Stimulated activated naive CD8-positive, alpha-beta T cell treated with anti-CD3 and anti-CD28 coated beads, Interleukin-15, Interleukin-2, amounts not matched to agents 100 ng/mL and 50 ng/mL, for 24 hours (primary cell): ENCODE results near the gene PSMB2.

Experiments
- H3K27ac Mint-ChIP-seq: one replicate; pipeline ENCODE4 v1.8.0; 2021; ENCODE audit warnings: mild to moderate bottlenecking, mixed read lengths
- H3K27me3 Mint-ChIP-seq: one replicate; pipeline ENCODE4 v1.8.0; 2021; ENCODE audit warnings: mixed read lengths
- H3K36me3 Mint-ChIP-seq: one replicate; pipeline ENCODE4 v1.8.0; 2021; ENCODE audit warnings: low read depth, mixed read lengths
- H3K4me1 Mint-ChIP-seq: one replicate; pipeline ENCODE4 v1.8.0; 2021; ENCODE audit warnings: low read depth, mixed read lengths
- H3K4me3 Mint-ChIP-seq: one replicate; pipeline ENCODE4 v1.8.0; 2021; ENCODE audit warnings: mild to moderate bottlenecking, mixed read lengths
- H3K9me3 Mint-ChIP-seq: one replicate; pipeline ENCODE4 v1.8.0; 2021; ENCODE audit warnings: mixed read lengths

PSMB2 gene

GRCh38 chr1:35553851-35554250 is 87.5 kb downstream of the PSMB2 start:
- H3K4me3 Mint-ChIP-seq = no peak overlapping the region
- peaks cover 40% of the 10 kb centered on the region for H3K4me1 Mint-ChIP-seq
- H3K27me3 Mint-ChIP-seq = no peaks in the 10 kb centered on the region
- H3K36me3 Mint-ChIP-seq = peaks cover 43% of the 10 kb centered on the region
- no peak overlapping the region for H3K27ac Mint-ChIP-seq
- H3K9me3 Mint-ChIP-seq = no peaks in the 10 kb centered on the region
